HL-60 (cell line): ENCODE data around the gene SLC16A6.

ENCODE experiments used
- GABPA ChIP-seq: IDR thresholded peaks from 2 replicates; pipeline ENCODE4 v1.6.1; 2012; ENCODE audit warnings: low read depth
- SPI1 ChIP-seq: IDR thresholded peaks from 2 replicates; pipeline ENCODE4 v1.6.1; 2012; ENCODE audit warnings: low read depth, mild to moderate bottlenecking, borderline replicate concordance
- TF ChIP-seq, protein P1 (sequence below): IDR thresholded peaks from one replicate; pipeline ENCODE4 v1.5.1; 2011; ENCODE audit warnings: low read length, control low read depth, inconsistent platforms; ENCODE audit not compliant: insufficient read depth
- TF ChIP-seq, protein P2 (sequence below): IDR thresholded peaks from 2 replicates; pipeline ENCODE4 v1.6.1; 2012; ENCODE audit warnings: low read depth; ENCODE audit not compliant: insufficient replicate concordance

DNA sequence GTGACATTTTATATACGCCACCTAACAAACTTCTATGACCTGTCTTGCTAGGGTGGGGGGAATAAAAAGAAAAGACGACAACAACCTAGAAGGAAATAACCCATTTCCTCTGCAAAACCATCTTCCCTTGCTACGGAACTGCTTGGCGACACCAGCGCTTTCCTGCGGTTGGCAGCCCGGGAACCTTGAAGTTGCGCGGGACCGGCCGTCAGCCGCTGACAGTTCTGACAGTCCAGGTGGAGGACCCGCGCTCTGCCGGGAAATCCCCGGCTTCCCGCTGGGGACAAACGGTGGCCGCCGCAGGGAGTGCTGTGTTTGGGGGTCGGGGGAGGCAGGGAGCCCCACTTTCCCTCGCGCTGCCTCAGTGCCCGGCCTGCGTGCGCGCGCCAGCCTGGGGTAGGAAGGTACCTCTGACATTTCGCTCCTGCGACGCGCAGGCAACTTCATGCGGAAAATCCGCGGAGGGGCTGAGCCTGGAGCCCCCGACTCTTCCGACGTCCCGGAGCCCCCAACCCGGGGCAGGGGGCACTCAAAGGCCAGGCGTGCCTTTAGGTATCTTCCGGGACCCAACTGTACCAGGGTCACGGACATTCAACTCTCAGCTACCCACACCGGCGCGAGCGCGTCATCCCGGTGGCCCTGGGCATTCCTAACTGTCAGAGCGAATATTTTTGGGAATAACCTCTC lies 516 bp downstream of the SLC16A6 start:
- TF ChIP-seq SPI1: peak; percentile 24; the same call in 1 of the 2 replicates
- TF ChIP-seq, protein P1, sequence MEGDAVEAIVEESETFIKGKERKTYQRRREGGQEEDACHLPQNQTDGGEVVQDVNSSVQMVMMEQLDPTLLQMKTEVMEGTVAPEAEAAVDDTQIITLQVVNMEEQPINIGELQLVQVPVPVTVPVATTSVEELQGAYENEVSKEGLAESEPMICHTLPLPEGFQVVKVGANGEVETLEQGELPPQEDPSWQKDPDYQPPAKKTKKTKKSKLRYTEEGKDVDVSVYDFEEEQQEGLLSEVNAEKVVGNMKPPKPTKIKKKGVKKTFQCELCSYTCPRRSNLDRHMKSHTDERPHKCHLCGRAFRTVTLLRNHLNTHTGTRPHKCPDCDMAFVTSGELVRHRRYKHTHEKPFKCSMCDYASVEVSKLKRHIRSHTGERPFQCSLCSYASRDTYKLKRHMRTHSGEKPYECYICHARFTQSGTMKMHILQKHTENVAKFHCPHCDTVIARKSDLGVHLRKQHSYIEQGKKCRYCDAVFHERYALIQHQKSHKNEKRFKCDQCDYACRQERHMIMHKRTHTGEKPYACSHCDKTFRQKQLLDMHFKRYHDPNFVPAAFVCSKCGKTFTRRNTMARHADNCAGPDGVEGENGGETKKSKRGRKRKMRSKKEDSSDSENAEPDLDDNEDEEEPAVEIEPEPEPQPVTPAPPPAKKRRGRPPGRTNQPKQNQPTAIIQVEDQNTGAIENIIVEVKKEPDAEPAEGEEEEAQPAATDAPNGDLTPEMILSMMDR: no peak
- TF ChIP-seq, protein P2, sequence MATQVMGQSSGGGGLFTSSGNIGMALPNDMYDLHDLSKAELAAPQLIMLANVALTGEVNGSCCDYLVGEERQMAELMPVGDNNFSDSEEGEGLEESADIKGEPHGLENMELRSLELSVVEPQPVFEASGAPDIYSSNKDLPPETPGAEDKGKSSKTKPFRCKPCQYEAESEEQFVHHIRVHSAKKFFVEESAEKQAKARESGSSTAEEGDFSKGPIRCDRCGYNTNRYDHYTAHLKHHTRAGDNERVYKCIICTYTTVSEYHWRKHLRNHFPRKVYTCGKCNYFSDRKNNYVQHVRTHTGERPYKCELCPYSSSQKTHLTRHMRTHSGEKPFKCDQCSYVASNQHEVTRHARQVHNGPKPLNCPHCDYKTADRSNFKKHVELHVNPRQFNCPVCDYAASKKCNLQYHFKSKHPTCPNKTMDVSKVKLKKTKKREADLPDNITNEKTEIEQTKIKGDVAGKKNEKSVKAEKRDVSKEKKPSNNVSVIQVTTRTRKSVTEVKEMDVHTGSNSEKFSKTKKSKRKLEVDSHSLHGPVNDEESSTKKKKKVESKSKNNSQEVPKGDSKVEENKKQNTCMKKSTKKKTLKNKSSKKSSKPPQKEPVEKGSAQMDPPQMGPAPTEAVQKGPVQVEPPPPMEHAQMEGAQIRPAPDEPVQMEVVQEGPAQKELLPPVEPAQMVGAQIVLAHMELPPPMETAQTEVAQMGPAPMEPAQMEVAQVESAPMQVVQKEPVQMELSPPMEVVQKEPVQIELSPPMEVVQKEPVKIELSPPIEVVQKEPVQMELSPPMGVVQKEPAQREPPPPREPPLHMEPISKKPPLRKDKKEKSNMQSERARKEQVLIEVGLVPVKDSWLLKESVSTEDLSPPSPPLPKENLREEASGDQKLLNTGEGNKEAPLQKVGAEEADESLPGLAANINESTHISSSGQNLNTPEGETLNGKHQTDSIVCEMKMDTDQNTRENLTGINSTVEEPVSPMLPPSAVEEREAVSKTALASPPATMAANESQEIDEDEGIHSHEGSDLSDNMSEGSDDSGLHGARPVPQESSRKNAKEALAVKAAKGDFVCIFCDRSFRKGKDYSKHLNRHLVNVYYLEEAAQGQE: no peak
- TF ChIP-seq GABPA: peak; percentile 39; the same call in 1 of the 2 replicates
